Measurements from ENCODE around the gene JAGN1. TPM values are rescaled to one million over a fixed set of nuclear protein-coding genes. Genes with fewer than 3 reads are reported as not detected.

The JAGN1 gene
- total RNA-seq, 1 experiment from 2014 or later = 19.9 TPM

DNA sequence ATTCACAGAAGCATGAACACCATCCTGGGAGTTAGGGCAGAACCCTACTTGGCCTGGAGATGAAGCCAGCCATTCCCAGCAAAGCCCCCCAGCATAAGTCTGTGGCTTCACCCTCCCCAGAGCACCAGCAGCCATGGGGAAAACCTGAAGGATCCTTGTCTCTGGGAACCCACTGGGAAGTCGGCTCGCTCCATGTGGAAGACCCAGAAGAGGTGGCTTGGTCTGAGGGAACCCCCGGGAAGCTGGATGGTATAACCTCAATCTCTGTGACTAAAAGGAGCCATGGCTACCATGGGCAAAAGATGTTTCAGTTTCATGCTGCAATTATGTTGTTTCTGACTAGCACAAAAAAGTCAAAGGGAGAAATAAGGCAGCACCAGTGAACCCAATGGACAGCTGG is 34.8 kb upstream of the JAGN1 start:
- DNase-seq (ENCODE audit: low read depth, low spot score) (no peak), ATAC-seq (no peak)
- no peaks in the 10 kb centered on the region for H3K4me1 ChIP-seq (ENCODE audit: control insufficient read depth, insufficient read depth, low read length)
- H3K36me3 ChIP-seq (ENCODE audit: control insufficient read depth, insufficient read depth, low read length) = no peaks in the 10 kb centered on the region
- no TSS peak for BruUV-seq (replicated peaks)
- POLR2A ChIA-PET = no interaction called here
- in situ Hi-C loops (cut with HindIII; ENCODE audit: low pct_unique_long_range_greater_than_20kb, low sequenced_read_pairs) = no loop called here
- H3K27ac ChIP-seq (ENCODE audit: low read length) = no peak overlapping the region
- CTCF ChIA-PET = no interaction called here
- no peak for TF ChIP-seq POLR2AphosphoS5 (IDR thresholded peaks at IDR 0.05; ENCODE audit: low read depth, low read length)
- no peak for TF ChIP-seq SIN3A (IDR thresholded peaks at IDR 0.05; ENCODE audit: borderline replicate concordance, insufficient read depth, low read depth, low read length)
- TF ChIP-seq, protein P1, sequence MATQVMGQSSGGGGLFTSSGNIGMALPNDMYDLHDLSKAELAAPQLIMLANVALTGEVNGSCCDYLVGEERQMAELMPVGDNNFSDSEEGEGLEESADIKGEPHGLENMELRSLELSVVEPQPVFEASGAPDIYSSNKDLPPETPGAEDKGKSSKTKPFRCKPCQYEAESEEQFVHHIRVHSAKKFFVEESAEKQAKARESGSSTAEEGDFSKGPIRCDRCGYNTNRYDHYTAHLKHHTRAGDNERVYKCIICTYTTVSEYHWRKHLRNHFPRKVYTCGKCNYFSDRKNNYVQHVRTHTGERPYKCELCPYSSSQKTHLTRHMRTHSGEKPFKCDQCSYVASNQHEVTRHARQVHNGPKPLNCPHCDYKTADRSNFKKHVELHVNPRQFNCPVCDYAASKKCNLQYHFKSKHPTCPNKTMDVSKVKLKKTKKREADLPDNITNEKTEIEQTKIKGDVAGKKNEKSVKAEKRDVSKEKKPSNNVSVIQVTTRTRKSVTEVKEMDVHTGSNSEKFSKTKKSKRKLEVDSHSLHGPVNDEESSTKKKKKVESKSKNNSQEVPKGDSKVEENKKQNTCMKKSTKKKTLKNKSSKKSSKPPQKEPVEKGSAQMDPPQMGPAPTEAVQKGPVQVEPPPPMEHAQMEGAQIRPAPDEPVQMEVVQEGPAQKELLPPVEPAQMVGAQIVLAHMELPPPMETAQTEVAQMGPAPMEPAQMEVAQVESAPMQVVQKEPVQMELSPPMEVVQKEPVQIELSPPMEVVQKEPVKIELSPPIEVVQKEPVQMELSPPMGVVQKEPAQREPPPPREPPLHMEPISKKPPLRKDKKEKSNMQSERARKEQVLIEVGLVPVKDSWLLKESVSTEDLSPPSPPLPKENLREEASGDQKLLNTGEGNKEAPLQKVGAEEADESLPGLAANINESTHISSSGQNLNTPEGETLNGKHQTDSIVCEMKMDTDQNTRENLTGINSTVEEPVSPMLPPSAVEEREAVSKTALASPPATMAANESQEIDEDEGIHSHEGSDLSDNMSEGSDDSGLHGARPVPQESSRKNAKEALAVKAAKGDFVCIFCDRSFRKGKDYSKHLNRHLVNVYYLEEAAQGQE (IDR thresholded peaks at IDR 0.05; ENCODE audit: insufficient read depth in 1 of 2, low read depth in 2 of 2, low read length in 1 of 2) = no peak
- TF ChIP-seq, protein P2, sequence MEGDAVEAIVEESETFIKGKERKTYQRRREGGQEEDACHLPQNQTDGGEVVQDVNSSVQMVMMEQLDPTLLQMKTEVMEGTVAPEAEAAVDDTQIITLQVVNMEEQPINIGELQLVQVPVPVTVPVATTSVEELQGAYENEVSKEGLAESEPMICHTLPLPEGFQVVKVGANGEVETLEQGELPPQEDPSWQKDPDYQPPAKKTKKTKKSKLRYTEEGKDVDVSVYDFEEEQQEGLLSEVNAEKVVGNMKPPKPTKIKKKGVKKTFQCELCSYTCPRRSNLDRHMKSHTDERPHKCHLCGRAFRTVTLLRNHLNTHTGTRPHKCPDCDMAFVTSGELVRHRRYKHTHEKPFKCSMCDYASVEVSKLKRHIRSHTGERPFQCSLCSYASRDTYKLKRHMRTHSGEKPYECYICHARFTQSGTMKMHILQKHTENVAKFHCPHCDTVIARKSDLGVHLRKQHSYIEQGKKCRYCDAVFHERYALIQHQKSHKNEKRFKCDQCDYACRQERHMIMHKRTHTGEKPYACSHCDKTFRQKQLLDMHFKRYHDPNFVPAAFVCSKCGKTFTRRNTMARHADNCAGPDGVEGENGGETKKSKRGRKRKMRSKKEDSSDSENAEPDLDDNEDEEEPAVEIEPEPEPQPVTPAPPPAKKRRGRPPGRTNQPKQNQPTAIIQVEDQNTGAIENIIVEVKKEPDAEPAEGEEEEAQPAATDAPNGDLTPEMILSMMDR (IDR thresholded peaks at IDR 0.05) = no peak
- no peak for TF ChIP-seq TCF7L2 (IDR thresholded peaks at IDR 0.05; ENCODE audit: low read depth, low read length)
- intact Hi-C loops (cut with micrococcal nuclease; ENCODE audit: unreplicated experiment) = no loop called here
- no peaks in the 10 kb centered on the region for H3K27me3 ChIP-seq (ENCODE audit: control insufficient read depth, insufficient read depth, low read length)
- no peaks in the 10 kb centered on the region for H3K9me3 ChIP-seq (ENCODE audit: control insufficient read depth, insufficient read depth, low read depth, low read length)
- H3K4me3 ChIP-seq (ENCODE audit: low read depth in 2 of 2, low read length in 2 of 2) = no peak overlapping the region

DNA sequence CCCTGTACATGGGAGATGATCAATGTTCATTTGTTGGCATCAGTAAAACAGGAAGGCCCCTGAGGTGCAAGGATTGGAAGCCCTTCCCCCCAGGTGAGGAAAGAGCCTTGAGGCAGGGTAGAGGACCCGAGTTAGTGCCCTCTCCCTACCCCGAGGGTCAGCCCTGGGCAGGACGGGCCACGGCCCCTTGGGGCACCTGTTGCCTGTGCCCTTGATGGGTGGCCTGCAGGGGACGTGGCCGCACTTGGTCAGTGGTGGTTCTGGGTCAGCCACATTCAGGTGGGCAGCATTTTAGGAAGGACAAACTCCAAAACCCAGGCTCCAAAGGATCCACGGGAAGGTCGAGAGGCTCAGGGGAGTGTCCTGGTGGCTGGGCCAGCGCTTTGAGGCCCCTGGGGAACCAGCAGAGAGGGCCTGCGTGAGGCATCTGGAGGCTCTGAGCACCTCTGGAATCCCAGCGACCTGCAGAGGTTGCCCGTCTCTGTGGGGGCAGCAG is 30.8 kb upstream of the JAGN1 start:
- BruUV-seq (replicated peaks) = no TSS peak
- Histone ChIP-seq H3K36me3 (ENCODE audit: control insufficient read depth, insufficient read depth, low read length) (no peaks in the 10 kb centered on the region), H3K4me1 (ENCODE audit: control insufficient read depth, insufficient read depth, low read length) (peaks cover 4% of the 10 kb centered on the region; the same call in 1 of the 2 replicates), H3K4me3 (ENCODE audit: low read depth in 2 of 2, low read length in 2 of 2) (no peak overlapping the region), H3K9me3 (ENCODE audit: control insufficient read depth, insufficient read depth, low read depth, low read length) (no peaks in the 10 kb centered on the region), H3K27ac (ENCODE audit: low read length) (no peak overlapping the region), H3K27me3 (ENCODE audit: control insufficient read depth, insufficient read depth, low read length) (no peaks in the 10 kb centered on the region)
- POLR2A ChIA-PET = no interaction called here
- ATAC-seq (no peak), DNase-seq (ENCODE audit: low read depth, low spot score) (no peak)
- CTCF ChIA-PET = interaction anchor here (0.7 kb wide), 1 partner anchor 53 kb away, joined by 3 read pairs; no protein-coding TSS in a partner anchor
- in situ Hi-C loops (cut with HindIII; ENCODE audit: low pct_unique_long_range_greater_than_20kb, low sequenced_read_pairs) = no loop called here
- TF ChIP-seq, protein P2 (IDR thresholded peaks at IDR 0.05) = no peak
- TF ChIP-seq SIN3A (IDR thresholded peaks at IDR 0.05; ENCODE audit: borderline replicate concordance, insufficient read depth, low read depth, low read length) (no peak), POLR2AphosphoS5 (IDR thresholded peaks at IDR 0.05; ENCODE audit: low read depth, low read length) (no peak), TCF7L2 (IDR thresholded peaks at IDR 0.05; ENCODE audit: low read depth, low read length) (no peak)
- TF ChIP-seq, protein P1 (IDR thresholded peaks at IDR 0.05; ENCODE audit: insufficient read depth in 1 of 2, low read depth in 2 of 2, low read length in 1 of 2) = no peak
- intact Hi-C loops (cut with micrococcal nuclease; ENCODE audit: unreplicated experiment) = no loop called here
